22Rv1 (cell line): ENCODE measurements around the gene EOMES.

Source experiments
- H3K27ac ChIP-seq: fragments of 450-650 bp; 2 replicates; pipeline ENCODE4 v1.5.1; 2017
- ZFX ChIP-seq: fragments of 450-650 bp; IDR thresholded peaks from 2 replicates; pipeline ENCODE4 v1.6.1; 2017; ENCODE audit warnings: antibody characterized with exemption, borderline replicate concordance
- TF ChIP-seq, protein P1 (sequence below): fragments of 450-650 bp; IDR thresholded peaks from 2 replicates; pipeline ENCODE4 v1.5.1; 2017; ENCODE audit warnings: mild to moderate bottlenecking

EOMES gene

DNA sequence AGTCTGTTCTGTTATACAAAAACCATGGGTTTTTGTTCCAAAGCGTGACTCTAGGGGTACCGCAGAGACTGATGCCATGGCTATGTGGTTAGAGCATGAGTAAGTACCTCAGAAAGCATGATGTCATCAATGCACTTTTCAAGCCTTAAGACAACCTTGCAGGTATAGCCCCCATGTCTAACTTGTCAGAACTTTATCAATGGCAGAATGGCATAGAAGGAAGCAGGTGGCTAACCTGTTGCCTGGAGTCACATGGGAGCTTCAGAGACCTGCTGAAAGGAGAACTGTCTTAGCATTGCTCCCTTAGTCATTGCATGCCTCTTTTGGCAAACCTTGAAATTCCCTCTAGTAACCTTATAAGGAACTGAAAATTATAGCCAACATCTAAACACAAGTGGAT lies 52.5 kb downstream of the EOMES start:
- H3K27ac ChIP-seq, result no peak overlapping the region
- TF ChIP-seq, protein P1, sequence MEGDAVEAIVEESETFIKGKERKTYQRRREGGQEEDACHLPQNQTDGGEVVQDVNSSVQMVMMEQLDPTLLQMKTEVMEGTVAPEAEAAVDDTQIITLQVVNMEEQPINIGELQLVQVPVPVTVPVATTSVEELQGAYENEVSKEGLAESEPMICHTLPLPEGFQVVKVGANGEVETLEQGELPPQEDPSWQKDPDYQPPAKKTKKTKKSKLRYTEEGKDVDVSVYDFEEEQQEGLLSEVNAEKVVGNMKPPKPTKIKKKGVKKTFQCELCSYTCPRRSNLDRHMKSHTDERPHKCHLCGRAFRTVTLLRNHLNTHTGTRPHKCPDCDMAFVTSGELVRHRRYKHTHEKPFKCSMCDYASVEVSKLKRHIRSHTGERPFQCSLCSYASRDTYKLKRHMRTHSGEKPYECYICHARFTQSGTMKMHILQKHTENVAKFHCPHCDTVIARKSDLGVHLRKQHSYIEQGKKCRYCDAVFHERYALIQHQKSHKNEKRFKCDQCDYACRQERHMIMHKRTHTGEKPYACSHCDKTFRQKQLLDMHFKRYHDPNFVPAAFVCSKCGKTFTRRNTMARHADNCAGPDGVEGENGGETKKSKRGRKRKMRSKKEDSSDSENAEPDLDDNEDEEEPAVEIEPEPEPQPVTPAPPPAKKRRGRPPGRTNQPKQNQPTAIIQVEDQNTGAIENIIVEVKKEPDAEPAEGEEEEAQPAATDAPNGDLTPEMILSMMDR, result no peak
- TF ChIP-seq ZFX, result no peak

DNA sequence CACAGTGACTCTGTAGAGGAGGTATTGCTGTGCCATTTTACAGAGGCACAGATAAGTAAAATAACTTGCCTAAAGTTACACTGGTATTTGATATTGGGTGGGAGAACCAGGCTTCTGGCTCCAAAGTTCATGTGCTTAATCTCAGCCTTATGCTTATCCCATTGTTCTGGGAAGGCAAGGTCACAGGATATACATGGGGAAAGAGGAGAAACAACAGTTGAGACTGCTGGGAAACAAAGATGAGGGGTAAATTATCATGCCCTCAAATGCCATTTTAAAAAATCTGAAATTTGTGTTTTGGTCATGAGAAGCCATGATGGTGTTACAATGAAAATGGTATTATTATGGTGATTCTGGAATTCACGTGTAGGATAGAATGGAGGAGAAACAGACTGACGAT lies 54.4 kb downstream of the EOMES start:
- no peak overlapping the region for H3K27ac ChIP-seq
- TF ChIP-seq ZFX, result no peak
- TF ChIP-seq, protein P1, result no peak

DNA sequence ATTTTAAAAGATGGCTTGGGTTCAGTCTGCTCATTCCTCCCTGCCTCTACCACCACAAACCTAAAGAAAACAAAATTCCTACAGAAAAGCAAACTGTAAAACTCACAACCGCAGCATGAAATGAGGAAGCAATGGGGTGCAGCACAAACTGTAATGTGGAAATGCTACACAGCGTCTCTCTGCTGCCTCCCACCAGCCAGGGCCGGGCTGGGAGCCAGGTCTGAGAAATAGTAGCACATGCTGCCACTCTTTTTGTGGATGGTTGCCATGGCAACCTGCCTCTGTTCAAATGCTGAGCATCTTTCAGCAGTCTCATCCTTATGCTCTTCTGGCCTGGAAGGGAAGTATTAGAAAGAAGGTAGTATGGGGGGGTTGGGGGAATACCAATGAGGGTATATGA lies 55.4 kb downstream of the EOMES start:
- no peak overlapping the region for H3K27ac ChIP-seq
- no peak for TF ChIP-seq ZFX
- TF ChIP-seq, protein P1, result no peak

DNA sequence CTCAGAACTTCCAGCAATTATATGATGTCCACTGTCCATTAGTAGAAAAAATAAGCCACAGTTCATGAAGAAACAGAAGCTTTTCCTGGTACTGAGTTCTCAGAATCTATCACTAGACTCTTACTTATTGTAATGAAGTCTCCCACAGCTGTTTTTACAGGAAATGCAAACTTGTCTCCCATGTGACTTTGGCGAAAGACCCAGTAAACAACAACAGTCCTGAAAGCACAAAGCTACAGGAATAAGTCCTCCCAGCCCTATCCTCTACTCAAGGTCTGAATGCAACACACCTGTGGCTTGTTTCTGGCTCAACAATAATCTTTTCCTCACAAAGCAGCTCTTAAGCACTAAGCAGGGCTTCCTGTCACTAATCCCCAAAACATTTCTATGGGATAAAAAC lies 55.9 kb downstream of the EOMES start:
- H3K27ac ChIP-seq, result no peak overlapping the region
- TF ChIP-seq, protein P1, result no peak
- TF ChIP-seq ZFX, result no peak
